Fibroblast of peridontal ligament (primary cell): ENCODE measurements around the gene PRSS53.

Source experiments
- DNase-seq: peaks from one replicate; pipeline ENCODE4 v3.0.0-alpha.2; 2010; ENCODE audit errors: extremely low read depth

PRSS53 gene

DNA sequence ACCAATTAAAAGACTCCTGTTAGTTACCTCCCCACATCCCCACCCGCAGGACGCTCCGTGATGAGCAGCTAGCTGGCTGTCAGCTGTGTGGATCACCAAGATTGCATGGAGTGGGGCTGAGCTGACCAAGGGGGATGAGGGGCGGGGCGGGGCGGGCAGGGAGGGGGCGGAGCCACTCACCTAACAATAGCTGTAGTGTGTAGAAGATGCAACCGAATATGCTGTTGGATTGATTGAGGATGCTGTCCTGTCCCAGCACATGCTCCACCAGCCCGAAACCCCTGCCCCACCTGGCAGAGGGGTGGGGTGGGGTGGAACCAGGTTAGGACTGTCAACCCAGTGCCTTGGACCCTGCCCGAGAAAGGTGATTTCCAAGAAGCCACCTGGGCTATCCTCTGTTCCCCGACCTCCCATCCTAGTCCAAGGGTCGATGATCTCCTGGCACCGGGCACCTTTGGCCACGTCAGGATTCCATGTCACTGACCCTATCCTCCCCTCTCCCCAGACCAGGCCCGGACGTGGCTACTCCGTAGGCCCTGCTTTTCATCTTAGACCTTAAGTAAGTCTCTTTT is 4.5 kb upstream of the PRSS53 start:
- DNase-seq, result no peak

DNA sequence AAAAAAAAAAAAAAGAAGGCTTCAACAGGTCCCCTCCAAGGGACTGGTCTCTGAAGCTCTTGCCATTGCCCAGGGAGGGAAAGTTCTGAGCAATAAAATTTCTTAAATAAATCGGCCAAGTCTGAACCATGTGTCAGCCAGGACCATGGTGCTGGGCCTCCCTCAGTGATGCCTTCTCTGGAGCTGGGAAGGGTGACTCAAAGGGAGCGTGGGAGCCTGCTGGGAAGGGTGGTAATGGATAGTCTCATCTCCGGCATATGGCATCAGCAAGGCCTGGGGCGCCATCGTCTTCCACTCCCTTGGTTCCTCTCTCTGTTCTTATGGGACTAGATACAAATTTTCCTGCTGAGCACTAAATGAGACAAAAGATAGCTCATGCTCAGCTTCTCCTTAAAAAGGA is 3.6 kb upstream of the PRSS53 start:
- no peak for DNase-seq

DNA sequence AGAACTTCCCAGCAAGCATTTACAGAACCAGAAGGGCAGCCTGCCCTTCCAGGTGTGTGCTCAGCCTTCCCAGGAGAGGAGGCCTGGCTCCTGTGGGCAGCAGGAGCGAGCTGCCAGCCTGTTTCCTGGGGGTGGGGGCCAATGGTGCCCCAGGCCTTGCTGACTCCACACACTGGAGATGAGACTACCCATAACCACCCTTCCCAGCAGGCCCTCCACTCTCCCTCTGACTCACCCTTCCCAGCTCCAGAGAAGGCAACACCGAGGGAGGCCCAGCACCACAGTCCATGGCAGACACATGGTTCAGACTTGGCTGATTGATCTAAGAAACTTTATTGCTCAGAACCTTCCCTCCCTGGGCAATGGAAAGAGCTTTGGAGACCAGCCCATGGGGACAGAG is 1.8 kb upstream of the PRSS53 start:
- peak; percentile 39 for DNase-seq

DNA sequence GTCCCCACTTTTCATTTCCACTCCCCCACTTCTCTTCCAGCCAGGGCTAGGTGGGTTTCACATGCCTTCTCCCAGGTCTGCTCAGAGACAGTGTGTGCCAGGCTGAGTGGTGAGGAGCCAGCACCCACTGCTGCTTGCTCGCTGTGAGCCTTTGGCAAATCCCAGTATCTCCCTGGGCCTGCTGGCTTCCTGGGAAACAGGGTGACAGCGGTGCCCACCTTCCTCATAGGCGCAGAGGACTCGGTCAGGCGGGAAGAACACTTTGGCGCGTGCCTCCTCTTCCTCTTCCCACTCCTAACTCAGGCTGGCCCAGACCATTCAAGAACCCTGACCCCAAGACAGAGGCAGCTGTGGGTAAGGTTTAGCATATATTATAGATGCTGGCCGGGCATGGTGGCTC is 456 bp upstream of the PRSS53 start:
- DNase-seq, result no peak

DNA sequence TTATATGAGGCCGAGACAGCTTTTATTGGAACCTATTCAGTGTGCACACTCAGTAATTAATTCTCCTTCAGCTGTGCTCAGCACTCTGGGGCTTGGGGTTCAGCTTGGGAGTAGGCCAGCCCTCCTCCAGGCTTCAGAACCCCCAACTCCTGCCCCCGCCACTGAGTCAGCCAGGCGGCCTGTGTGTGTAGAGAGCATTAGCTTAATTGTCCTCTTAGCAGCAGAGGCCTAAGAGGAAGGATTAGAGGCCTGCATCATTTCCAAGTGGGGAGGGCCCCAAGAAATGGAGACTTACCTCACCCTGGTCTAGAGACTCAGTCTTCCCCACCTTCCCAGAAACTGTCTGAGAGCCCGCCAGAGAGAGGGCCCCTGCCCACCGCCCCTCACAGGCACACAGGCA is 772 bp downstream of the PRSS53 start:
- no peak for DNase-seq

DNA sequence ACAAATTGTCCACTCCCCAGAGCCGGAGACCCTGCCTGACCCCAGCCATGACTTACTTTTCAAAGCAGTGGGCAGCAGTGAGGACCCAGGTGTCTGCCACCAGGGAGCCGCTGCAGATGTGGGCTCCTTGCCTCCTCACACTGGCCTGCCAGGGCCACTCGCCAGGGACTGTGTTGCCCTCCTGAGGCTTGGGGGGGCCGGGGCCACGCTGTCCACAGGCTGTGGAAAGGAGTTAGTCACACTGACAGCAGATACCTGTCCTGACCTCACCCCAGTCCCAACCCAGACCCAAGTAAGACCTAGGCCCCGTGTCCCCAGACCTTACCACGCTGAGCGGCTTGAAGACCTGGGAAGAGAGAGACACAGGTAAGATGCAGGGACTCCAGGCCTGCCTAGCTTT is 1.3 kb downstream of the PRSS53 start:
- DNase-seq, result no peak

DNA sequence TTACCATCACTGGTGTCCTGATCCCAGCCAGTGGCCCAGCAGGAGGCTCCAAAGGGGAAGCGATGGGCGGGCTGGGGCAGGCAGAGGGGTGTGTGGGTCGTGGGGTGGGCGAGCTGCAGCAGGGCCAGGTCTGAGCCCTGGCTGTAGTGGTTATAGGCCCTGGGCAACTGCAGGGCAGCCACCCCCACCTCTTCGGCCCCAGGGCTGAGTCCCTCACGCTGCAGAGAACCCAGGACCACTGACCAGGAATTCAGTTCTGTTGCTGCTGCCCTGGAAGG is 2.2 kb downstream of the PRSS53 start:
- DNase-seq, result no peak

DNA sequence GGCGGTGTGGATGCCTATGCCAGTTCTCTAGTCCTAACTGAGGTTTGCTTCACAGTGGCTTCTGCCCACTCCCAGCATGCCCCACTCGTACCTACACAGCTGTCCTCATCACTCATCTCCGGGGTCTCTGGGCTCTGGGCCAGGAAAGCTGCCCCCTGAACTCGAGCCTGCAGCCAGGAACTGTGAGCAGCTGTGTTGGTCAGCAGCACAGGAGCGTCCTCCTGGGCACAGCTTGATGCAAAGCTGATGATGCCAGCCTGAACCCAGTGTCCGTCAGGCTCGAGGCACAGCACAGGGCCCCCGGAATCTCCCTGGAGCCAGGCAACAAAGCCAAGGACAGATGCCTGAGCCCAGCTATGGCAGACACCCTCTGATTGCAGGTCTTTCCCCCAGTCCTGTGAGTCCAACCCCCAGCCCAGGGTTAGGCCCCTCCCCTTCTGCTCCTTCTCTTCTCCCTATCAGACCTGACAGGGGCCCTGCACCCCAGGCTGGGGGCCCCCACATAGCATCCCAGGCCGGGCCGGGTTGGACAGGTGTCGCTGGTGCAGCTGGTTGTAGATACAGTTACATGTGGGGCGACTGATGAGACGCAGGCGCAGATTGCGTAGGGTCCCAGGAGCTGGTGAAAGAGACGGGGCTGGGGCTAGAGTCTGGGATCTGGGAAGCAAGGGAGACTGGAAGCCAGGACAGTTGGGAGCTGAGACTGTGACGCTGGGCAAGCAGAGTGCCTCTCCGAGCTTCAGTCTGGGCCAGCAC is 2.7 kb downstream of the PRSS53 start:
- DNase-seq, result no peak

DNA sequence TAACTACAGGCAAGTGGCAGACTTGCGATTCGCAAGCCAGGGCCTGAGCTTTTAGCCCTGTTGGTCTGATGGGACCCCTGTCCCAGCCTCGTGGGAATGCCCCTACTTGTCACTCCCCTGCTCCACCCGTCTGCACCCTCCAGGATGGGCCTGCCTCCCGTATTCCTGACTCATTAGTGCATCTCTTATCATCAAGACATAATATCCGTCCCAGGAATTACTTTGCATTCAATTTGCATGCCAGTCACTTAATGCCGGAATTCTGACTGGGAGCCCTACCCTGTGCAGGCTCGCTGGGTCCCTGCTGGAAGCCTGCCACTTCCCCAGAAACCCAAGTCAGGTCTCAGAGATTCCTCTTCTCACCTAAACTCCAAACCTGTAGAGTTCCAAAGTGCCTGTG is 3.3 kb downstream of the PRSS53 start:
- DNase-seq, result no peak

DNA sequence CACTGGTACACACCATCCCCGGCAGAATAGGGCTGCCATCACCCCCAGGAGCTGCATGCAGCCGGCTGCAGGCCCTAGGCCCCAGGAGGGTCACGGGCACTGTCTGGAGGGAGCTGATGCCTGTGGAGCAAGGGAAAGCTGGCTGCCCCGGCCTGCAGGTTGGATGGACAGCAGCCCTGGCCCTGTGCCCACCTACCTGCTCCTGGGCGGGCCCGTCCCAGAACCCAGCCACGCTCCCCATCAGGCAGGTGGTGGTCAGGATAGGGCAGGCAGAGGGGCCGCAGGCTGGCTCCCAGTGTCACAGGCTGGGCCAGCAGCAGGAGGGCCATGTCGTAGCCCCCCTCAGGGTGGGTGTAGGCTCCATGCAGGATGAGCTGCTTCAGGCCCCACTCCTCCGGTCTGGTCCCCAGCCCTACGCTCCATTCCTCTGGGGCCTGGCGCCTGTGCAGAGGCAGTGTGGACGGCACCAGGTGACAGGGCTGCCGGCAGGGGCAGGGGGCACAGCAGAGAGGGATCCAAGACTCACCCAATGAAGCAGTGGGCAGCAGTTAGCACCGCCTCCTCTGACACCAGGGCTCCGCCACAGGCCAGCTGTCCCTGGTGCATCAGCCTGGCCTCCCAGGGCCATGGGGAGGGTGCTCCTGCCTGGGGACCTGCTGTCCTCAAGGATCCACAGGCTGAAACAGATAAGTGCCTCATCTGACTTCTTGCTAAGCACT is 4.0 kb downstream of the PRSS53 start:
- no peak for DNase-seq

DNA sequence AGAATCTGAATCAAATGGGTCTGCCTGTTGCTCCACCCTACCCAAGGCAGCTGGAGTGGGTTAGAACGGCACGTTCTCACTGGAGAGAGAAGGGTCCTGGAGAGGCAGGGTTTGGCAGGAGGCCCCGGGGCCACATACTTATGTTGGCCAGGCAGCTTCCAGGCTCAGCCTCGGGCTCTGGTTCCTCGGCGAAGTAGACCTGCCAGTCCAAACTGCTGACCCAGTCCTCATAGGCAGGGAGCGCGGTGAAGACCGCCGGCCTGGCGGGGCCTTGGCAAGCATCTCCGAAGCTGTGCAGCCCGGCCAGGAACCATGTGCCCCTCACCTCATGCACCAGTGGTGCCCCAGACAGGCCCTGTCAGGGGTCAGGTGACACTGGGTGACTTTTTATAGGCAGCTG is 4.8 kb downstream of the PRSS53 start:
- DNase-seq, result no peak

DNA sequence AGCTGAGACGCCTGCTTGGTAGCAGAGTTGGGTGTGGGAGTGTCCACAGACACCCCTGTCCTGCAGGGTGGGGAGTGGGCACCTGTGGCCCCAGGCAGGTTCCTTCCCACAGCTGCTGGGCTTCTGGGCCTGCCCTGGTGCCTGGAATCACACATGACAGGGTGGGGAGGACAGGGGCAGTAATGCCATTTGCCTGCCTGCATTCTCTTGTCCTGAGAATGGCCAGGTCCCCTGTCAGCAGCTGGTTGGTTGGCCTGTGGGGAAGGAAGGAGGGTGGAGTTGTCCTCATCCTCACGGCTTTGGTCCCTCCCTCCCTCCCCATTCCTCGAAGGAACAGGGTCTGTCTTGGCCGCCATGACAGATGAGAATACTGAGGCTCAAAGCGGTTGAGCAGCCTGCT is 5.2 kb downstream of the PRSS53 start:
- DNase-seq, result no peak

DNA sequence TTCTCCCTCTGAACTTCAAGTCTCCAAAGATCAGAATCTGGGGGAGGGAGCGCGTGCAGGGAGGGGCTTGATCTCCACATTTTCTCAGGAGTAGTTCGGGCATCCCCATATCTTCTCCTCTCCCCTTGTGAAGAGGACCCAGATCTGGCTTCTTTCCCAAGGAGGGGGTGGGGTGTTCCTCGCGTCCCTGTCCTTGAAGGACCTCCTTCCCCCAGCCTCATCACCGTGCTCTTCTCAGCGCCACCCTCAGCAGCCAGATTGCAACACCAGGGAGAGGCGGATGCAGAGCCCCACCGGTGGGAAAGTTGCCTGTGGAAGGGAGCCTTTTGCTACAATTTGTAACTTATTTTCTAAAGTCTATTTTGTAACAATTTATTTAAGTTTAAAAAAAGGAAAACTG is 5.7 kb downstream of the PRSS53 start:
- DNase-seq, result no peak

DNA sequence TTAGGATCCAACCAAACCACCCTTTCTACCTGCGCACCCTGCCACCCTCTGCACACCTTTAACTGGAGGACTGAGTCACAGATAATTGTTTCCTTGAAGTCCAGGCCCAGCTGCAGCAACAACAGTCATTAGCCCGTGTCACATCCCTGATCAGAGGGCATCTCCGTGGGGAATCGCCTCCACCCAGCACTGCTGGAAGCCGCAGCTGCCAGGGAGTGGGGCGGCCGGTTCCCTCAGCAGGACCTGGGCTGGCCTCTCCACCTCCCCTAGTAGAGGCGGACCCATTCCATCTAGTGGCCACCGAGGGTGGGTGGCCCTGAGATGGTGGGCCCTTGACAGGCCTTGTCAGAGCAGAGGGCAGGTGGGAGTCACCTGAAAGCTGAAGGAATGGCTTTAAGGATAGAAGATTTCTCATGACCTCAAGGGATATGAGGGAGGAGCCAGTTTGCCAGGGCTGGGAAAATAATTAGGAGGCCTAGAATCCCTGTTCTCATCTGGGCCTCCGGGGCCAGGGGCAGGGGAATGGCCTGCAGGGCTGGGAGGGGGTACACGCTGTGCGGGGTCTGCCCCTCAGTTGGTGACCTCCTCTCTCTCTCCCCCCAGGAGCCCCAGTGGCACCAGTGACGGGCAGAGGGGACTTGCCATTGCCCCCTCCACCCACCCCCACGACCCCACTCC is 6.2 kb downstream of the PRSS53 start:
- DNase-seq, result no peak

DNA sequence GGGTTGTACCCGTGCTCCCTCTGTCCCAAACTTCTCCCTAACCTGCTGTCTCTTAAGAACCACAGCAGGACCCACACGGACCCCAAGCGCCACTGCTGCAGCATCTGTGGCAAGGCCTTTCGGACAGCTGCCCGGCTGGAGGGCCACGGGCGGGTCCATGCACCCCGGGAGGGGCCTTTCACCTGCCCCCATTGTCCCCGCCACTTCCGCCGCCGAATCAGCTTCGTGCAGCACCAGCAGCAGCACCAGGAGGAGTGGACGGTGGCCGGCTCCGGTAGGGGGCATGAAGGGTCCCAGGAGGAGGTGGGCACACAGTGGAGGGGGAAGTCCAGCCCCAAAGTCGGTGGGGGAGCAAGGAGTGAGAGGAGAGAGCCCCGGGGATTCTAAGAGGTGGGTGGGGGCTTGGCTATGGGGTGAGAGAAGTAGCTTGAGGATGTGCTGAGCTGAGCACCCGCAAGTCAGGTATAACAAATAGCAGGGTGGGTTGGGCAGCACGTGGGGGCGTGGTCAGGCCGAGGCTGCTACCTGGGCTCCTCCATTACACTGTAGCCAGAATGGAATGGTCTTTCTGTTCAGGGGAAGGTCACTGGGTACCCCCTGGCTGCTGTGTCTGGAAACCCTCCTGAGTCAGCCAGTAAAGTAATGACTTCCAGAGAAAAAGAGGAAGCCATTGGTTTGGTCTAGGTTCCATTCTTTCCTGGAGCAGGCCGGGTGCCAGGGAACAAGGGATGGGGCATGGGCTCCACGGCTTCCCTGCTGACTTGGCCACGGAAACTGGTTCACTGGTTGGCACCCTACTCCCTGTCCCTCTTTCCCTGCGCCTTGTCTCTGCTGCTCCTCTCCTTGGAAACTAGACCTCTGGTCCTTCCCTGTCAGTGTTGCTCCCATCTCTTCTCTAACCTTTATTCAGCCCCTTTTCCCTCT is 7.1 kb downstream of the PRSS53 start:
- DNase-seq, result no peak

DNA sequence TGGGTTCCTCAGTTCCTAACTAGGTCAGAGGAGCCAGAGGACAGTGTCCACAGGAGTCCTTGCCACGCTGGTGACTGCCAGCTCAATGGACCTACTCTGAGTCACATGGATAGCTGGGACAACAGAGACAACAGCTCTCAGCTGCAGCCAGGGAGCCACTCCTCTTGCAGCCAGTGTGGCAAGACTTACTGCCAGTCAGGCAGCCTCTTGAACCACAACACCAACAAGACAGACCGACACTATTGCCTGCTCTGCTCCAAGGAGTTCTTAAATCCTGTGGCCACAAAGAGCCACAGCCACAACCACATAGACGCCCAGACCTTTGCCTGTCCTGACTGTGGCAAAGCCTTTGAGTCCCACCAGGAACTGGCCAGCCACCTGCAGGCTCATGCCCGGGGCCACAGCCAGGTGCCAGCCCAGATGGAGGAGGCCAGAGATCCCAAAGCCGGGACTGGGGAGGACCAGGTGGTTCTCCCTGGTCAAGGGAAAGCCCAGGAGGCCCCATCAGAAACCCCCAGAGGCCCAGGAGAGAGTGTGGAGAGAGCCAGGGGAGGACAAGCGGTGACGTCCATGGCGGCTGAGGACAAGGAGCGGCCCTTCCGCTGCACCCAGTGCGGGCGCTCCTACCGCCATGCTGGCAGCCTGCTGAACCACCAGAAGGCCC is 7.9 kb downstream of the PRSS53 start:
- no peak for DNase-seq

DNA sequence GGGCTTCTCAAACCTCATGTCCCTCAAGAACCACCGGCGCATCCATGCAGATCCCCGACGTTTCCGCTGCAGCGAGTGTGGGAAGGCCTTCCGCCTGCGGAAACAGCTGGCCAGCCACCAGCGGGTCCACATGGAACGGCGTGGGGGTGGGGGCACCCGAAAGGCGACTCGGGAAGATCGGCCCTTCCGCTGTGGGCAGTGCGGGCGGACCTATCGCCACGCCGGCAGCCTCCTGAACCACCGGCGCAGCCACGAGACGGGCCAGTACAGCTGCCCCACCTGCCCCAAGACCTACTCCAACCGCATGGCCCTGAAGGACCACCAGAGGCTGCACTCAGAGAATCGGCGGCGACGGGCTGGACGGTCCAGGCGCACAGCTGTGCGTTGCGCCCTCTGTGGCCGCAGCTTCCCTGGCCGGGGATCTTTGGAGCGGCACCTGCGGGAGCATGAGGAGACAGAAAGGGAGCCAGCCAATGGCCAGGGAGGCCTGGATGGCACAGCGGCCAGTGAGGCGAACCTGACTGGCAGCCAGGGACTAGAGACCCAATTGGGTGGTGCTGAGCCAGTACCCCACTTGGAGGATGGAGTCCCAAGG is 8.6 kb downstream of the PRSS53 start:
- DNase-seq, result no peak

DNA sequence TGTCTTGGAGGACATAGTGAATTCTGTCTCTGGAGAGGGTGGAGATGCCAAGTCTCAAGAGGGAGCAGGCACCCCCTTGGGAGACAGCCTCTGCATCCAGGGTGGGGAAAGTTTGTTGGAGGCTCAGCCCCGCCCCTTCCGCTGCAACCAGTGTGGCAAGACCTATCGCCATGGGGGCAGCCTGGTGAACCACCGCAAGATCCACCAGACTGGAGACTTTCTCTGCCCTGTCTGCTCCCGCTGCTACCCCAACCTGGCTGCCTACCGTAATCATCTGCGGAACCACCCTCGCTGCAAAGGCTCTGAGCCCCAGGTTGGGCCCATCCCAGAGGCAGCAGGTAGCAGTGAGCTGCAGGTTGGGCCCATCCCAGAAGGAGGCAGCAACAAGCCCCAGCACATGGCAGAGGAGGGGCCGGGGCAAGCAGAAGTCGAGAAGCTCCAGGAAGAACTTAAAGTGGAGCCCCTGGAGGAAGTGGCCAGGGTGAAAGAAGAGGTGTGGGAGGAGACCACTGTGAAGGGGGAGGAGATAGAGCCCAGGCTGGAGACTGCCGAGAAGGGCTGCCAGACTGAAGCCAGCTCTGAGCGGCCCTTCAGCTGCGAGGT is 9.3 kb downstream of the PRSS53 start:
- no peak for DNase-seq

DNA sequence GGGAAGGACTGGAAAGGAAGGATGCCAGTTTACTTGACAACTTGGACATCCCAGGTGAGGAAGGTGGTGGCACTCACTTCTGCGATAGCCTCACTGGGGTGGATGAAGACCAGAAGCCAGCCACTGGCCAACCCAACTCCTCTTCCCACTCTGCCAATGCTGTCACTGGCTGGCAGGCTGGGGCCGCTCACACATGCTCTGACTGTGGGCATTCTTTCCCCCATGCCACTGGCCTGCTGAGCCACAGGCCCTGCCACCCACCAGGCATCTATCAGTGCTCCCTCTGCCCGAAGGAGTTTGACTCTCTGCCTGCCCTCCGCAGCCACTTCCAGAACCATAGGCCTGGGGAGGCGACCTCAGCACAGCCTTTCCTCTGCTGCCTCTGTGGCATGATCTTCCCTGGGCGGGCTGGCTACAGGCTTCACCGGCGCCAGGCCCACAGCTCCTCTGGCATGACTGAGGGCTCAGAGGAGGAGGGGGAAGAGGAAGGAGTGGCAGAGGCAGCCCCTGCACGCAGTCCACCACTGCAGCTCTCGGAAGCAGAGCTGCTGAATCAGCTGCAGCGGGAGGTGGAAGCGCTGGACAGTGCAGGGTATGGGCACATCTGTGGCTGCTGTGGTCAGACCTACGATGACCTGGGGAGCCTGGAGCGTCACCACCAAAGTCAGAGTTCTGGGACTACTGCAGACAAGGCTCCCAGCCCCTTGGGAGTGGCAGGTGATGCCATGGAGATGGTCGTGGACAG is 10.0 kb downstream of the PRSS53 start:
- no peak for DNase-seq
